AG10803 (cell line): ENCODE data around the gene RCL1.

Experiments used
- DNase-seq: peaks from one replicate; pipeline ENCODE4 v3.0.0; 2010; ENCODE audit warnings: low read depth
- H3K4me3 ChIP-seq: 2 replicates; pipeline ENCODE4 v1.5.1; 2011; ENCODE audit warnings: mild to moderate bottlenecking, low read length, control low read depth
- CTCF ChIP-seq: conservative IDR thresholded peaks from 2 replicates; pipeline ENCODE4 v1.5.1; 2011; ENCODE audit warnings: mild to moderate bottlenecking, low read length, control low read depth, inconsistent platforms

The RCL1 gene

GRCh38 chr9:4796530-4796929, 3.8 kb downstream of the RCL1 start:
- no peak for TF ChIP-seq CTCF
- DNase-seq: no peak
- no peak overlapping the region for H3K4me3 ChIP-seq

GRCh38 chr9:4796988-4797853, 4.5 kb downstream of the RCL1 start:
- TF ChIP-seq CTCF: peak; percentile 85
- H3K4me3 ChIP-seq: no peak overlapping the region
- peak; percentile 41 for DNase-seq

- no peak for DNase-seq
- no peak for TF ChIP-seq CTCF
- no peak overlapping the region for H3K4me3 ChIP-seq
Observed at GRCh38 chr9:4797854-4798150, 5.1 kb downstream of the RCL1 start.

- no peak for TF ChIP-seq CTCF
- no peak for DNase-seq
- H3K4me3 ChIP-seq: no peak overlapping the region
Observed at GRCh38 chr9:4798281-4799032, 5.7 kb downstream of the RCL1 start.

GRCh38 chr9:4799033-4799430, 6.3 kb downstream of the RCL1 start:
- no peak for TF ChIP-seq CTCF
- no peak for DNase-seq
- H3K4me3 ChIP-seq: no peak overlapping the region

GRCh38 chr9:4799775-4800174, 7.0 kb downstream of the RCL1 start:
- no peak overlapping the region for H3K4me3 ChIP-seq
- no peak for TF ChIP-seq CTCF
- no peak for DNase-seq

- no peak for TF ChIP-seq CTCF
- no peak overlapping the region for H3K4me3 ChIP-seq
- no peak for DNase-seq
Observed at GRCh38 chr9:4801156-4801555, 8.4 kb downstream of the RCL1 start.
